NOMO-1 treated with DMSO at 0.1 percent for 48 hours (cell line): ENCODE results near the gene JMJD6.
"Not testable (repeated sequence)": the region's sequence is repeated elsewhere in the genome, so short reads cannot be mapped to it uniquely, and the experiment has no call there.

Source experiments
- DNase-seq: peaks from one replicate; lab custom pipeline; 2025; ENCODE audit not compliant: unreplicated experiment; lab: John Stamatoyannopoulos, UW

JMJD6 gene

GRCh38 chr17:76700617-76701470 is 25.6 kb downstream of the JMJD6 start:
- DNase-seq = no peak

GRCh38 chr17:76700270-76700616 is 26.2 kb downstream of the JMJD6 start:
- no peak for DNase-seq

GRCh38 chr17:76698466-76698977 is 27.9 kb downstream of the JMJD6 start:
- DNase-seq = not testable (repeated sequence)

- DNase-seq = no peak
Observed at GRCh38 chr17:76697702-76698465, 28.5 kb downstream of the JMJD6 start.

- DNase-seq = no peak
Observed at GRCh38 chr17:76696763-76697701, 29.4 kb downstream of the JMJD6 start.

GRCh38 chr17:76695059-76695831 is 31.2 kb downstream of the JMJD6 start:
- DNase-seq = no peak

GRCh38 chr17:76691379-76692191 is 34.8 kb downstream of the JMJD6 start:
- DNase-seq = no peak

GRCh38 chr17:76690596-76691280 is 35.7 kb downstream of the JMJD6 start:
- DNase-seq = no peak

- DNase-seq = no peak
Observed at GRCh38 chr17:76689859-76690258, 36.5 kb downstream of the JMJD6 start.

- DNase-seq = no peak
Observed at GRCh38 chr17:76688165-76688622, 38.2 kb downstream of the JMJD6 start.

GRCh38 chr17:76687298-76688164 is 38.9 kb downstream of the JMJD6 start:
- DNase-seq = no peak

- no peak for DNase-seq
Observed at GRCh38 chr17:76686538-76687297, 39.7 kb downstream of the JMJD6 start.

- no peak for DNase-seq
Observed at GRCh38 chr17:76685846-76686245, 40.6 kb downstream of the JMJD6 start.

- no peak for DNase-seq
Observed at GRCh38 chr17:76685366-76685765, 41.0 kb downstream of the JMJD6 start.

- DNase-seq = no peak
Observed at GRCh38 chr17:76684756-76685155, 41.6 kb downstream of the JMJD6 start.

- DNase-seq = no peak
Observed at GRCh38 chr17:76683921-76684745, 42.3 kb downstream of the JMJD6 start.
